Cardiac fibroblast (primary cell): ENCODE measurements around the gene CRP.
"Not testable (repeated sequence)": the region's sequence is repeated elsewhere in the genome, so short reads cannot be mapped to it uniquely, and the experiment has no call there.

Experiments
- DNase-seq, 2 donors: peaks; one replicate each; pipeline versions ENCODE4 v3.0.0 to v3.0.0-alpha.2; 2010; ENCODE audit warnings: low read depth in 2 of 2
- H3K4me3 ChIP-seq, 2 donors: replicated peaks in 1 of 2; 1 replicate in 1 of 2; 2 replicates in 1 of 2; pipeline ENCODE4 v1.5.1; 2011; ENCODE audit warnings: low read depth in 2 of 2, low read length in 2 of 2, mild to moderate bottlenecking in 2 of 2, moderate library complexity in 1 of 2
- CTCF ChIP-seq: IDR thresholded peaks from one replicate; pipeline ENCODE4 v1.5.1; 2011; ENCODE audit warnings: low read depth, mild to moderate bottlenecking, low read length, inconsistent platforms

CRP gene

GRCh38 chr1:159750621-159751020 lies 36.2 kb upstream of the CRP start:
- no peak for TF ChIP-seq CTCF
- no peak for DNase-seq
- no peak overlapping the region for H3K4me3 ChIP-seq

GRCh38 chr1:159749630-159750029 lies 35.2 kb upstream of the CRP start:
- DNase-seq, result no peak
- no peak overlapping the region for H3K4me3 ChIP-seq
- no peak for TF ChIP-seq CTCF

- no peak for DNase-seq
- TF ChIP-seq CTCF, result no peak
- H3K4me3 ChIP-seq, result no peak overlapping the region
Measured at GRCh38 chr1:159748370-159748769, 34.0 kb upstream of the CRP start.

- peak; percentile 25 to 54 for DNase-seq
- TF ChIP-seq CTCF, result no peak
Measured at GRCh38 chr1:159746666-159747065, 32.3 kb upstream of the CRP start.

GRCh38 chr1:159743651-159744410 lies 29.4 kb upstream of the CRP start:
- no peak for DNase-seq
- H3K4me3 ChIP-seq, result no peak overlapping the region
- TF ChIP-seq CTCF, result no peak

More at GRCh38 chr1:159746666-159747065, 32.3 kb upstream of the CRP start:
- H3K4me3 ChIP-seq, result no peak overlapping the region

GRCh38 chr1:159737238-159737916 lies 23.0 kb upstream of the CRP start:
- no peak for TF ChIP-seq CTCF
- DNase-seq, result no peak
- no peak overlapping the region for H3K4me3 ChIP-seq

- H3K4me3 ChIP-seq, DNase-seq: not testable (repeated sequence)
Measured at GRCh38 chr1:159723188-159723587, 8.8 kb upstream of the CRP start.
